Measurements from ENCODE around the gene DDX24.

The DDX24 gene

GRCh38 chr14:94056579-94057308 is 24.3 kb downstream of the DDX24 start:
- Histone ChIP-seq H3K27me3 (ENCODE audit: insufficient read depth, low read length) (no peaks in the 10 kb centered on the region), H2BK120ac (ENCODE audit: insufficient read depth, low read length, poor library complexity) (no peak overlapping the region), H3K4ac (ENCODE audit: low read depth, low read length) (no peak overlapping the region), H3K4me2 (ENCODE audit: low read length) (no peak overlapping the region), H3K27ac (ENCODE audit: low read depth, low read length) (no peak overlapping the region), H2BK5ac (ENCODE audit: low read depth, low read length, poor library complexity) (no peak overlapping the region), H4K8ac (ENCODE audit: low read depth, low read length) (no peak overlapping the region), H4K12ac (ENCODE audit: low read depth, low read length) (no peak overlapping the region), H3K4me1 (ENCODE audit: control insufficient read depth in 1 of 2, insufficient read depth in 2 of 2, low read length in 2 of 2) (no peaks in the 10 kb centered on the region), H4K91ac (ENCODE audit: low read depth, low read length) (no peak overlapping the region), H2AFZ (ENCODE audit: insufficient read depth, low read length, poor library complexity) (no peak overlapping the region), H3K18ac (ENCODE audit: low read length) (no peak overlapping the region), H3K9ac (ENCODE audit: low read length) (no peak overlapping the region), H3K79me1 (ENCODE audit: low read length) (no peaks in the 10 kb centered on the region), H3K36me3 (ENCODE audit: control insufficient read depth in 1 of 2, insufficient read depth in 2 of 2, low read length in 2 of 2) (peaks cover 27 to 65% of the 10 kb centered on the region in 2 experiments), H3K4me3 (ENCODE audit: low read depth, low read length) (no peak overlapping the region), H2AK5ac (ENCODE audit: low read length) (no peak overlapping the region), H3K9me3 (ENCODE audit: insufficient read depth, low read depth, low read length) (no peaks in the 10 kb centered on the region), H3K14ac (ENCODE audit: low read length) (no peak overlapping the region), H2BK12ac (ENCODE audit: low read length) (no peak overlapping the region), H3K23ac (ENCODE audit: low read length) (no peak overlapping the region), H3K79me2 (ENCODE audit: control insufficient read depth, insufficient read depth, low read length, poor library complexity) (no peaks in the 10 kb centered on the region)
- no CpG with 5 or more reads among the region's 6 CpGs for WGBS (ENCODE audit: extremely low coverage, insufficient coverage, insufficient read length)
- DNase-seq, result no peak

- H2AFZ ChIP-seq (ENCODE audit: insufficient read depth, low read length, poor library complexity), result no peak overlapping the region
- no peaks in the 10 kb centered on the region for H3K79me2 ChIP-seq (ENCODE audit: control insufficient read depth, insufficient read depth, low read length, poor library complexity)
- peaks cover 32 to 66% of the 10 kb centered on the region in 2 experiments for H3K36me3 ChIP-seq (ENCODE audit: control insufficient read depth in 1 of 2, insufficient read depth in 2 of 2, low read length in 2 of 2)
- H3K14ac ChIP-seq (ENCODE audit: low read length), result no peak overlapping the region
- no peak overlapping the region for H4K12ac ChIP-seq (ENCODE audit: low read depth, low read length)
- no peak overlapping the region for H3K4me2 ChIP-seq (ENCODE audit: low read length)
- H2BK120ac ChIP-seq (ENCODE audit: insufficient read depth, low read length, poor library complexity), result no peak overlapping the region
- no peaks in the 10 kb centered on the region for H3K79me1 ChIP-seq (ENCODE audit: low read length)
- H3K9ac ChIP-seq (ENCODE audit: low read length), result no peak overlapping the region
- no peak overlapping the region for H2BK12ac ChIP-seq (ENCODE audit: low read length)
- H2AK5ac ChIP-seq (ENCODE audit: low read length), result no peak overlapping the region
- H3K4me1 ChIP-seq (ENCODE audit: control insufficient read depth in 1 of 2, insufficient read depth in 2 of 2, low read length in 2 of 2), result no peaks in the 10 kb centered on the region
- H3K27me3 ChIP-seq (ENCODE audit: insufficient read depth, low read length), result no peaks in the 10 kb centered on the region
- no peak overlapping the region for H3K27ac ChIP-seq (ENCODE audit: low read depth, low read length)
- H3K4me3 ChIP-seq (ENCODE audit: low read depth, low read length), result no peak overlapping the region
- no peak overlapping the region for H4K91ac ChIP-seq (ENCODE audit: low read depth, low read length)
- no peaks in the 10 kb centered on the region for H3K9me3 ChIP-seq (ENCODE audit: insufficient read depth, low read depth, low read length)
- no peak overlapping the region for H3K23ac ChIP-seq (ENCODE audit: low read length)
- WGBS (ENCODE audit: extremely low coverage, insufficient coverage, insufficient read length), result no CpG with 5 or more reads among the region's 7 CpGs
- no peak overlapping the region for H4K8ac ChIP-seq (ENCODE audit: low read depth, low read length)
- no peak overlapping the region for H3K18ac ChIP-seq (ENCODE audit: low read length)
- no peak overlapping the region for H3K4ac ChIP-seq (ENCODE audit: low read depth, low read length)
- no peak for DNase-seq
- H2BK5ac ChIP-seq (ENCODE audit: low read depth, low read length, poor library complexity), result no peak overlapping the region
Measured at GRCh38 chr14:94054936-94055335, 26.1 kb downstream of the DDX24 start.

- no peaks in the 10 kb centered on the region for H3K9me3 ChIP-seq (ENCODE audit: insufficient read depth, low read depth, low read length)
- no peak overlapping the region for H2BK120ac ChIP-seq (ENCODE audit: insufficient read depth, low read length, poor library complexity)
- no peak for DNase-seq
- no peak overlapping the region for H3K9ac ChIP-seq (ENCODE audit: low read length)
- no peak overlapping the region for H3K18ac ChIP-seq (ENCODE audit: low read length)
- peak overlapping the region; percentile 8 for H3K4me3 ChIP-seq (ENCODE audit: low read depth, low read length)
- no peak overlapping the region for H3K4me2 ChIP-seq (ENCODE audit: low read length)
- H4K91ac ChIP-seq (ENCODE audit: low read depth, low read length), result no peak overlapping the region
- no CpG with 5 or more reads among the region's 1 CpG for WGBS (ENCODE audit: extremely low coverage, insufficient coverage, insufficient read length)
- no peak overlapping the region for H3K14ac ChIP-seq (ENCODE audit: low read length)
- no peaks in the 10 kb centered on the region for H3K79me2 ChIP-seq (ENCODE audit: control insufficient read depth, insufficient read depth, low read length, poor library complexity)
- no peaks in the 10 kb centered on the region for H3K4me1 ChIP-seq (ENCODE audit: control insufficient read depth in 1 of 2, insufficient read depth in 2 of 2, low read length in 2 of 2)
- no peak overlapping the region for H2AK5ac ChIP-seq (ENCODE audit: low read length)
- H3K4ac ChIP-seq (ENCODE audit: low read depth, low read length), result no peak overlapping the region
- H2AFZ ChIP-seq (ENCODE audit: insufficient read depth, low read length, poor library complexity), result no peak overlapping the region
- H4K12ac ChIP-seq (ENCODE audit: low read depth, low read length), result no peak overlapping the region
- peaks cover 31 to 68% of the 10 kb centered on the region in 2 experiments for H3K36me3 ChIP-seq (ENCODE audit: control insufficient read depth in 1 of 2, insufficient read depth in 2 of 2, low read length in 2 of 2)
- no peak overlapping the region for H3K27ac ChIP-seq (ENCODE audit: low read depth, low read length)
- no peaks in the 10 kb centered on the region for H3K27me3 ChIP-seq (ENCODE audit: insufficient read depth, low read length)
- H3K23ac ChIP-seq (ENCODE audit: low read length), result no peak overlapping the region
- H2BK12ac ChIP-seq (ENCODE audit: low read length), result no peak overlapping the region
- no peak overlapping the region for H2BK5ac ChIP-seq (ENCODE audit: low read depth, low read length, poor library complexity)
- no peak overlapping the region for H4K8ac ChIP-seq (ENCODE audit: low read depth, low read length)
- H3K79me1 ChIP-seq (ENCODE audit: low read length), result no peaks in the 10 kb centered on the region
Measured at GRCh38 chr14:94054401-94054800, 26.6 kb downstream of the DDX24 start.

- Histone ChIP-seq H4K12ac (ENCODE audit: low read depth, low read length) (no peak overlapping the region), H3K27ac (ENCODE audit: low read depth, low read length) (no peak overlapping the region), H2BK120ac (ENCODE audit: insufficient read depth, low read length, poor library complexity) (no peak overlapping the region), H4K91ac (ENCODE audit: low read depth, low read length) (no peak overlapping the region), H2AFZ (ENCODE audit: insufficient read depth, low read length, poor library complexity) (no peak overlapping the region), H2AK5ac (ENCODE audit: low read length) (no peak overlapping the region), H3K79me1 (ENCODE audit: low read length) (no peaks in the 10 kb centered on the region), H3K4ac (ENCODE audit: low read depth, low read length) (no peak overlapping the region), H3K9me3 (ENCODE audit: insufficient read depth, low read depth, low read length) (no peaks in the 10 kb centered on the region), H3K14ac (ENCODE audit: low read length) (no peak overlapping the region), H3K27me3 (ENCODE audit: insufficient read depth, low read length) (no peaks in the 10 kb centered on the region), H3K9ac (ENCODE audit: low read length) (no peak overlapping the region), H3K4me3 (ENCODE audit: low read depth, low read length) (no peak overlapping the region), H3K23ac (ENCODE audit: low read length) (no peak overlapping the region), H3K4me2 (ENCODE audit: low read length) (no peak overlapping the region), H3K36me3 (ENCODE audit: control insufficient read depth in 1 of 2, insufficient read depth in 2 of 2, low read length in 2 of 2) (peaks cover 39 to 72% of the 10 kb centered on the region in 2 experiments), H4K8ac (ENCODE audit: low read depth, low read length) (no peak overlapping the region), H2BK12ac (ENCODE audit: low read length) (no peak overlapping the region), H3K18ac (ENCODE audit: low read length) (no peak overlapping the region), H3K4me1 (ENCODE audit: control insufficient read depth in 1 of 2, insufficient read depth in 2 of 2, low read length in 2 of 2) (no peaks in the 10 kb centered on the region), H3K79me2 (ENCODE audit: control insufficient read depth, insufficient read depth, low read length, poor library complexity) (no peaks in the 10 kb centered on the region), H2BK5ac (ENCODE audit: low read depth, low read length, poor library complexity) (no peak overlapping the region)
- no CpG with 5 or more reads among the region's 4 CpGs for whole genome bisulfite sequencing (ENCODE audit: extremely low coverage, insufficient coverage, insufficient read length)
- no peak for DNase-seq
Measured at GRCh38 chr14:94052662-94053061, 28.3 kb downstream of the DDX24 start.
